Endothelial cell of hepatic sinusoid (primary cell): ENCODE measurements around the gene LRP6.
"Not testable (repeated sequence)": the region's sequence is repeated elsewhere in the genome, so short reads cannot be mapped to it uniquely, and the experiment has no call there.

Experiments
- in situ Hi-C: cut with HindIII; loops from 2 replicates; pipeline ENCODE4 v1.10.0; 2017; ENCODE audit warnings: low sequenced_read_pairs

Gene LRP6

GRCh38 chr12:12266873-12267741, at the start of gene LRP6:
LRP6 (minus strand) TSS chr12:12267044; CDS start chr12:12266735, 309 bp downstream.
- in situ Hi-C loops = no loop called here

- in situ Hi-C loops = no loop called here
These were observed 49.0 kb upstream of the LRP6 start for GRCh38 chr12:12315838-12316237.

GRCh38 chr12:12310695-12311094, 43.9 kb upstream of the LRP6 start:
- in situ Hi-C loops = not testable (repeated sequence)

- in situ Hi-C loops = no loop called here
These were observed 38.9 kb upstream of the LRP6 start for GRCh38 chr12:12305568-12306300.

GRCh38 chr12:12302976-12303375, 36.1 kb upstream of the LRP6 start:
- in situ Hi-C loops = no loop called here

- in situ Hi-C loops = no loop called here
These were observed 34.3 kb upstream of the LRP6 start for GRCh38 chr12:12301122-12301521.

GRCh38 chr12:12297201-12297830, 30.5 kb upstream of the LRP6 start:
- in situ Hi-C loops = no loop called here

GRCh38 chr12:12294215-12295005, 27.6 kb upstream of the LRP6 start:
- in situ Hi-C loops = no loop called here

GRCh38 chr12:12290206-12290605, 23.4 kb upstream of the LRP6 start:
- in situ Hi-C loops = no loop called here

- in situ Hi-C loops = no loop called here
These were observed 19.6 kb upstream of the LRP6 start for GRCh38 chr12:12286441-12286840.

GRCh38 chr12:12282761-12283425, 16.0 kb upstream of the LRP6 start:
- in situ Hi-C loops = no loop called here

- in situ Hi-C loops = no loop called here
These were observed 15.4 kb upstream of the LRP6 start for GRCh38 chr12:12282202-12282601.

- in situ Hi-C loops = no loop called here
These were observed 14.3 kb upstream of the LRP6 start for GRCh38 chr12:12281134-12281533.

- in situ Hi-C loops = no loop called here
These were observed 12.1 kb upstream of the LRP6 start for GRCh38 chr12:12278899-12279298.

GRCh38 chr12:12275874-12276273, 9.0 kb upstream of the LRP6 start:
- in situ Hi-C loops = no loop called here

- in situ Hi-C loops = no loop called here
These were observed 6.6 kb upstream of the LRP6 start for GRCh38 chr12:12273291-12273957.

GRCh38 chr12:12272869-12273268, 6.0 kb upstream of the LRP6 start:
- in situ Hi-C loops = no loop called here

GRCh38 chr12:12270226-12270625, 3.4 kb upstream of the LRP6 start:
- in situ Hi-C loops = no loop called here

- in situ Hi-C loops = no loop called here
These were observed 927 bp upstream of the LRP6 start for GRCh38 chr12:12267742-12268200.
